GM12878 (cell line): ENCODE results near the gene SSTR4.

ENCODE experiments used
- CTCF ChIP-seq, 3 experiments: IDR thresholded peaks in 2 of 3; conservative IDR thresholded peaks in 1 of 3; 2 replicates each; pipeline ENCODE4 v1.5.1; 2011; ENCODE audit warnings: low read depth in 3 of 3, low read length in 3 of 3, mild to moderate bottlenecking in 3 of 3, control low read depth in 2 of 3, moderate library complexity in 2 of 3, inconsistent platforms in 1 of 3, mixed read lengths in 1 of 3; ENCODE audit not compliant: control insufficient read depth in 2 of 3, insufficient read depth in 1 of 3; ENCODE audit errors: extremely low read depth in 1 of 3
- KDM1A ChIP-seq: fragments of 200-600 bp; sonication (generic); IDR thresholded peaks from 2 replicates; pipeline ENCODE4 v1.6.1; 2016; ENCODE audit warnings: borderline replicate concordance
- ZNF687 ChIP-seq: fragments of 450-650 bp; IDR thresholded peaks from 2 replicates; pipeline ENCODE4 v1.6.1; 2017; ENCODE audit warnings: mild to moderate bottlenecking, moderate library complexity
- TF ChIP-seq, protein P1 (sequence below): fragments of 450-650 bp; formaldehyde crosslinking; IDR thresholded peaks from 2 replicates; pipeline ENCODE4 v1.5.0; 2022; ENCODE audit warnings: mild to moderate bottlenecking, missing genetic modification characterization

- no peak for TF ChIP-seq CTCF (IDR thresholded peaks at IDR 0.05 in 2 of 3, conservative IDR thresholded peaks at IDR 0.05 in 1 of 3; ENCODE audit: control insufficient read depth in 2 of 3, extremely low read depth in 1 of 3, insufficient read depth in 1 of 3, low read depth in 3 of 3, low read length in 3 of 3)
- TF ChIP-seq, protein P1, sequence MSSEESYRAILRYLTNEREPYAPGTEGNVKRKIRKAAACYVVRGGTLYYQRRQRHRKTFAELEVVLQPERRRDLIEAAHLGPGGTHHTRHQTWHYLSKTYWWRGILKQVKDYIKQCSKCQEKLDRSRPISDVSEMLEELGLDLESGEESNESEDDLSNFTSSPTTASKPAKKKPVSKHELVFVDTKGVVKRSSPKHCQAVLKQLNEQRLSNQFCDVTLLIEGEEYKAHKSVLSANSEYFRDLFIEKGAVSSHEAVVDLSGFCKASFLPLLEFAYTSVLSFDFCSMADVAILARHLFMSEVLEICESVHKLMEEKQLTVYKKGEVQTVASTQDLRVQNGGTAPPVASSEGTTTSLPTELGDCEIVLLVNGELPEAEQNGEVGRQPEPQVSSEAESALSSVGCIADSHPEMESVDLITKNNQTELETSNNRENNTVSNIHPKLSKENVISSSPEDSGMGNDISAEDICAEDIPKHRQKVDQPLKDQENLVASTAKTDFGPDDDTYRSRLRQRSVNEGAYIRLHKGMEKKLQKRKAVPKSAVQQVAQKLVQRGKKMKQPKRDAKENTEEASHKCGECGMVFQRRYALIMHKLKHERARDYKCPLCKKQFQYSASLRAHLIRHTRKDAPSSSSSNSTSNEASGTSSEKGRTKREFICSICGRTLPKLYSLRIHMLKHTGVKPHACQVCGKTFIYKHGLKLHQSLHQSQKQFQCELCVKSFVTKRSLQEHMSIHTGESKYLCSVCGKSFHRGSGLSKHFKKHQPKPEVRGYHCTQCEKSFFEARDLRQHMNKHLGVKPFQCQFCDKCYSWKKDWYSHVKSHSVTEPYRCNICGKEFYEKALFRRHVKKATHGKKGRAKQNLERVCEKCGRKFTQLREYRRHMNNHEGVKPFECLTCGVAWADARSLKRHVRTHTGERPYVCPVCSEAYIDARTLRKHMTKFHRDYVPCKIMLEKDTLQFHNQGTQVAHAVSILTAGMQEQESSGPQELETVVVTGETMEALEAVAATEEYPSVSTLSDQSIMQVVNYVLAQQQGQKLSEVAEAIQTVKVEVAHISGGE: no peak
- TF ChIP-seq KDM1A: no peak
- no peak for TF ChIP-seq ZNF687
Measured at GRCh38 chr20:23039136-23039875, 4.2 kb downstream of the SSTR4 start.
